SK-N-SH treated with all-trans-retinoic acid at 6 μM for 48 hours (cell line): Measurements from ENCODE around the gene TNNI3K.

ENCODE experiments used
- ATAC-seq: fragments of 200-7000 bp; cut with Tn5 transposase; 3 replicates; pipeline ENCODE4 v1.9.1; 2020; ENCODE audit warnings: mild to moderate bottlenecking, moderate library complexity
- ARNTL ChIP-seq: fragments of 450-650 bp; formaldehyde crosslinking; IDR thresholded peaks from 2 replicates; pipeline ENCODE4 v1.5.0; 2020; ENCODE audit warnings: low read depth, mild to moderate bottlenecking, moderate library complexity, borderline replicate concordance
- BACH2 ChIP-seq: fragments of 250-450 bp; sonication (Bioruptor Pico); IDR thresholded peaks from 2 replicates; pipeline ENCODE4 v1.9.0; 2021; ENCODE audit warnings: mild to moderate bottlenecking, borderline replicate concordance
- CSRNP3 ChIP-seq: fragments of 250-450 bp; sonication (Bioruptor Pico); IDR thresholded peaks from 2 replicates; pipeline ENCODE4 v1.5.1; 2021; ENCODE audit warnings: mild to moderate bottlenecking, moderate library complexity
- ESRRG ChIP-seq: fragments of 250-450 bp; sonication (Bioruptor Pico); IDR thresholded peaks from 2 replicates; pipeline ENCODE4 v1.6.1; 2021; ENCODE audit warnings: mild to moderate bottlenecking
- GLIS3 ChIP-seq: fragments of 250-450 bp; sonication (Bioruptor Pico); IDR thresholded peaks from 2 replicates; pipeline ENCODE4 v1.5.0; 2020; ENCODE audit warnings: mild to moderate bottlenecking, moderate library complexity
- ISL1 ChIP-seq: fragments of 250-450 bp; sonication (Bioruptor Pico); IDR thresholded peaks from 2 replicates; pipeline ENCODE4 v2.1.2; 2022; ENCODE audit warnings: mild to moderate bottlenecking, moderate library complexity
- OSR1 ChIP-seq: fragments of 250-450 bp; sonication (Bioruptor Pico); IDR thresholded peaks from 2 replicates; pipeline ENCODE4 v1.8.0; 2022; ENCODE audit warnings: moderate library complexity, mild to moderate bottlenecking, inconsistent platforms
- PATZ1 ChIP-seq: fragments of 250-450 bp; sonication (Bioruptor Pico); IDR thresholded peaks from 2 replicates; pipeline ENCODE4 v1.8.0; 2020; ENCODE audit warnings: mild to moderate bottlenecking, moderate library complexity, borderline replicate concordance
- POU6F1 ChIP-seq: fragments of 250-450 bp; sonication (Bioruptor Pico); IDR thresholded peaks from 2 replicates; pipeline ENCODE4 v1.8.0; 2021; ENCODE audit warnings: low read depth, mild to moderate bottlenecking, moderate library complexity, borderline replicate concordance
- PPARA ChIP-seq: fragments of 250-450 bp; sonication (Bioruptor Pico); IDR thresholded peaks from 2 replicates; pipeline ENCODE4 v1.5.0; 2020; ENCODE audit warnings: mild to moderate bottlenecking, borderline replicate concordance
- RARB ChIP-seq: fragments of 250-450 bp; sonication (Bioruptor Pico); IDR thresholded peaks from 2 replicates; pipeline ENCODE4 v1.8.0; 2021; ENCODE audit warnings: mild to moderate bottlenecking, moderate library complexity
- TCF4 ChIP-seq: fragments of 250-450 bp; sonication (Bioruptor Pico); IDR thresholded peaks from 2 replicates; pipeline ENCODE4 v1.8.0; 2021; ENCODE audit warnings: mild to moderate bottlenecking, moderate library complexity, borderline replicate concordance
- TSHZ2 ChIP-seq: fragments of 250-450 bp; sonication (Bioruptor Pico); IDR thresholded peaks from 2 replicates; pipeline ENCODE4 v1.5.0; 2020; ENCODE audit warnings: mild to moderate bottlenecking, moderate library complexity
- ZC3H10 ChIP-seq: fragments of 250-450 bp; sonication (Bioruptor Pico); IDR thresholded peaks from 2 replicates; pipeline ENCODE4 v1.5.1; 2021; ENCODE audit warnings: mild to moderate bottlenecking, moderate library complexity
- ZFP3 ChIP-seq: fragments of 250-450 bp; sonication (Bioruptor Pico); IDR thresholded peaks from 2 replicates; pipeline ENCODE4 v1.5.0; 2020; ENCODE audit warnings: mild to moderate bottlenecking, moderate library complexity
- ZFP30 ChIP-seq: fragments of 450-650 bp; formaldehyde crosslinking; IDR thresholded peaks from 2 replicates; pipeline ENCODE4 v1.5.0; 2022; ENCODE audit warnings: mild to moderate bottlenecking, moderate library complexity
- ZNF565 ChIP-seq: fragments of 450-650 bp; formaldehyde crosslinking; conservative IDR thresholded peaks from 2 replicates; pipeline ENCODE4 v1.5.0; 2020; ENCODE audit warnings: low read depth, mild to moderate bottlenecking, moderate library complexity
- ZNF70 ChIP-seq: fragments of 450-650 bp; formaldehyde crosslinking; IDR thresholded peaks from 2 replicates; pipeline ENCODE4 v1.5.0; 2020; ENCODE audit warnings: mild to moderate bottlenecking, moderate library complexity

Gene TNNI3K

GRCh38 chr1:74436078-74436477, 200.9 kb downstream of the TNNI3K start:
- no peak for ATAC-seq
- TF ChIP-seq OSR1 (CRISPR knock-in tag) = no peak
- TF ChIP-seq RARB (CRISPR knock-in tag) = no peak
- no peak for TF ChIP-seq CSRNP3 (CRISPR knock-in tag)
- no peak for TF ChIP-seq ZC3H10
- TF ChIP-seq ARNTL (CRISPR knock-in tag) = no peak
- TF ChIP-seq ZFP3 = no peak
- TF ChIP-seq BACH2 (CRISPR knock-in tag) = no peak
- TF ChIP-seq POU6F1 (CRISPR knock-in tag) = no peak
- TF ChIP-seq PATZ1 (CRISPR knock-in tag) = no peak
- TF ChIP-seq PPARA = no peak
- no peak for TF ChIP-seq ZNF70 (CRISPR knock-in tag)
- no peak for TF ChIP-seq ISL1
- no peak for TF ChIP-seq ZFP30 (CRISPR knock-in tag)
- TF ChIP-seq GLIS3 (CRISPR knock-in tag) = no peak
- no peak for TF ChIP-seq ZNF565
- TF ChIP-seq, all 23 proteins: peak for 0

GRCh38 chr1:74437035-74437434, 201.8 kb downstream of the TNNI3K start:
- no peak for ATAC-seq
- no peak for TF ChIP-seq CSRNP3 (CRISPR knock-in tag)
- TF ChIP-seq TSHZ2 (CRISPR knock-in tag) = no peak
- no peak for TF ChIP-seq POU6F1 (CRISPR knock-in tag)
- no peak for TF ChIP-seq TCF4 (CRISPR knock-in tag)
- TF ChIP-seq GLIS3 (CRISPR knock-in tag) = no peak
- no peak for TF ChIP-seq ESRRG
- TF ChIP-seq ISL1 = no peak
- no peak for TF ChIP-seq PATZ1 (CRISPR knock-in tag)
